NB4 (cell line): Measurements from ENCODE around the gene CAB39L.

Source experiments
- DNase-seq: peaks from one replicate; pipeline ENCODE4 v3.0.0; 2010; ENCODE audit warnings: low read depth
- H3K4me3 ChIP-seq: one replicate; pipeline ENCODE4 v1.5.1; 2011; ENCODE audit warnings: mild to moderate bottlenecking, low read depth, low read length, moderate library complexity
- CTCF ChIP-seq: IDR thresholded peaks from one replicate; pipeline ENCODE4 v1.5.1; 2012; ENCODE audit warnings: low read depth, low read length
- MAX ChIP-seq: IDR thresholded peaks from 2 replicates; pipeline ENCODE4 v1.6.1; 2011; ENCODE audit warnings: low read depth, low read length
- MYC ChIP-seq: IDR thresholded peaks from 2 replicates; pipeline ENCODE4 v1.6.1; 2011; ENCODE audit warnings: low read depth, low read length
- POLR2A ChIP-seq: IDR thresholded peaks from 2 replicates; pipeline ENCODE4 v1.6.1; 2011; ENCODE audit warnings: mild to moderate bottlenecking; ENCODE audit not compliant: insufficient read length; ENCODE audit errors: extremely low read depth

The CAB39L gene

GRCh38 chr13:49407068-49407467 is 36.8 kb downstream of the CAB39L start:
- H3K4me3 ChIP-seq = no peak overlapping the region
- no peak for DNase-seq
- TF ChIP-seq POLR2A (no peak), CTCF (no peak), MYC (no peak), MAX (no peak)

- DNase-seq = no peak
- TF ChIP-seq MYC (no peak), MAX (no peak), POLR2A (no peak), CTCF (no peak)
- H3K4me3 ChIP-seq = no peak overlapping the region
Measured at GRCh38 chr13:49404703-49405020, 39.2 kb downstream of the CAB39L start.

GRCh38 chr13:49403996-49404702 is 39.7 kb downstream of the CAB39L start:
- H3K4me3 ChIP-seq = no peak overlapping the region
- TF ChIP-seq CTCF (no peak), MYC (no peak), POLR2A (no peak), MAX (no peak)
- no peak for DNase-seq

GRCh38 chr13:49400755-49401659 is 42.9 kb downstream of the CAB39L start:
- TF ChIP-seq CTCF (no peak), MYC (no peak), MAX (no peak), POLR2A (no peak)
- no peak overlapping the region for H3K4me3 ChIP-seq
- DNase-seq = peak; percentile 17

- H3K4me3 ChIP-seq = no peak overlapping the region
- no peak for DNase-seq
- no peak for TF ChIP-seq CTCF
- TF ChIP-seq POLR2A = no peak
- TF ChIP-seq MAX = no peak
- no peak for TF ChIP-seq MYC
Measured at GRCh38 chr13:49399801-49400472, 43.9 kb downstream of the CAB39L start.
